Upper lobe of left lung (tissue), 4 donors: ENCODE data around the gene RNU1-4.
"Not testable (repeated sequence)": the region's sequence is repeated elsewhere in the genome, so short reads cannot be mapped to it uniquely, and the experiment has no call there.

Source experiments
- CTCF ChIP-seq, 6 experiments: fragments of 450-650 bp in 4 of 6; fragments of 200-600 bp in 2 of 6; sonication (generic) in 2 of 6; IDR thresholded peaks; one replicate each; pipeline ENCODE4 v1.5.1; 2016 to 2019; ENCODE audit warnings: antibody characterized with exemption in 6 of 6
- EP300 ChIP-seq, 4 donors: sonication (generic); formaldehyde crosslinking; IDR thresholded peaks; one replicate each; pipeline ENCODE4 v1.5.1; 2017; ENCODE audit warnings: antibody characterized with exemption in 4 of 4, control low read depth in 2 of 4
- POLR2A ChIP-seq, 4 donors: fragments of 450-650 bp; IDR thresholded peaks; one replicate each; pipeline ENCODE4 v1.5.1; 2016 to 2017; ENCODE audit warnings: antibody characterized with exemption in 4 of 4, mild to moderate bottlenecking in 2 of 4
- POLR2AphosphoS5 ChIP-seq, 2 donors: sonication (generic); formaldehyde crosslinking; IDR thresholded peaks; one replicate each; pipeline ENCODE4 v1.5.1; 2017; ENCODE audit warnings: antibody characterized with exemption in 2 of 2

DNA sequence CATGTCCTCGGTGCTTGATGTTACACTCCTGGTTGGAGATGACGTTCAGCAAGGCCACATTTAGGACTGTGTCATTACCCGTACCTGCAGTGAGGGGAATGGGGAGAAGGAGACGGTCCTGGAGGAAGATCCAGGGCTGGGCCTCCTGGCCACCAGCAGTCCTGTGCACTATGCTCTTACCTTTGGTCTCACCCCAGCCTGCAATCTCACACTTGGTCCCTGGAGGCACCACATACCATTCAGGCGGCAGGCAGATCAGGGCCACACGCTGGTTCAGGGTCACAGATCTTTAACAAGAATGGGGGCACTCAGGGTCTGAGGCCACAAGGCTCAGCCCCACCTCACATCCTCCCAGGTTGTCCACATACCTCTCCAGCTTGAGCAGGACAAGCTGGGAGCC, 17.3 kb downstream of the RNU1-4 start:
- not testable (repeated sequence) for TF ChIP-seq CTCF, EP300, POLR2A, POLR2AphosphoS5 (IDR thresholded peaks at IDR 0.05)
